Measurements from ENCODE around the gene SULT1A1.
"Not testable (repeated sequence)": the region's sequence is repeated elsewhere in the genome, so short reads cannot be mapped to it uniquely, and the experiment has no call there.

SULT1A1 gene

GRCh38 chr16:28589930-28590329 lies 19.9 kb downstream of the SULT1A1 start:
- no peak for DNase-seq

GRCh38 chr16:28589069-28589468 lies 20.8 kb downstream of the SULT1A1 start:
- DNase-seq: no peak

- DNase-seq: no peak
Observed at GRCh38 chr16:28587386-28587785, 22.5 kb downstream of the SULT1A1 start.

- DNase-seq: no peak
Observed at GRCh38 chr16:28586466-28586865, 23.4 kb downstream of the SULT1A1 start.

- no peak for DNase-seq
Observed at GRCh38 chr16:28585674-28586073, 24.2 kb downstream of the SULT1A1 start.

GRCh38 chr16:28580726-28581315 lies 29.0 kb downstream of the SULT1A1 start:
- DNase-seq: no peak

GRCh38 chr16:28575446-28576109 lies 34.3 kb downstream of the SULT1A1 start:
- DNase-seq: no peak

- DNase-seq: no peak
Observed at GRCh38 chr16:28574925-28575324, 34.9 kb downstream of the SULT1A1 start.

- DNase-seq: no peak
Observed at GRCh38 chr16:28573738-28574718, 35.8 kb downstream of the SULT1A1 start.

- no peak for DNase-seq
Observed at GRCh38 chr16:28572696-28573510, 36.9 kb downstream of the SULT1A1 start.

- DNase-seq: no peak
Observed at GRCh38 chr16:28569968-28570752, 39.7 kb downstream of the SULT1A1 start.

- no peak for DNase-seq
Observed at GRCh38 chr16:28569021-28569420, 40.8 kb downstream of the SULT1A1 start.

GRCh38 chr16:28567292-28567691 lies 42.6 kb downstream of the SULT1A1 start:
- DNase-seq: no peak

GRCh38 chr16:28566233-28566925 lies 43.5 kb downstream of the SULT1A1 start:
- DNase-seq: not testable (repeated sequence)

- DNase-seq: no peak
Observed at GRCh38 chr16:28563218-28563617, 46.6 kb downstream of the SULT1A1 start.

- no peak for DNase-seq
Observed at GRCh38 chr16:28562199-28562598, 47.6 kb downstream of the SULT1A1 start.

GRCh38 chr16:28561557-28562187 lies 48.2 kb downstream of the SULT1A1 start:
- no peak for DNase-seq

GRCh38 chr16:28558456-28558855 lies 51.4 kb downstream of the SULT1A1 start:
- DNase-seq: no peak

GRCh38 chr16:28556914-28557320 lies 52.9 kb downstream of the SULT1A1 start:
- DNase-seq: no peak

- no peak for DNase-seq
Observed at GRCh38 chr16:28555561-28555960, 54.3 kb downstream of the SULT1A1 start.
